Suprapubic skin (tissue), 4 donors: ENCODE data around the gene BSND. TPM values are rescaled to one million over a fixed set of nuclear protein-coding genes. Genes with fewer than 3 reads are reported as not detected.

Experiments used
- DNase-seq, 2 donors: peaks; one replicate each; pipeline ENCODE4 v3.0.0-alpha.2; 2019; ENCODE audit warnings: low spot score in 2 of 2
- H3K27ac ChIP-seq: fragments of 200-600 bp; sonication (generic); one replicate; pipeline ENCODE4 v1.5.1; 2019
- H3K27me3 ChIP-seq: fragments of 200-600 bp; sonication (generic); one replicate; pipeline ENCODE4 v1.5.1; 2019
- H3K36me3 ChIP-seq: fragments of 200-600 bp; sonication (generic); one replicate; pipeline ENCODE4 v1.5.1; 2019
- H3K4me1 ChIP-seq: fragments of 200-600 bp; sonication (generic); one replicate; pipeline ENCODE4 v1.5.1; 2019
- H3K4me3 ChIP-seq: fragments of 200-600 bp; sonication (generic); one replicate; pipeline ENCODE4 v1.5.1; 2019; ENCODE audit warnings: mild to moderate bottlenecking
- H3K9me3 ChIP-seq: fragments of 200-600 bp; sonication (generic); one replicate; pipeline ENCODE4 v1.5.1; 2019
- EP300 ChIP-seq: sonication (generic); formaldehyde crosslinking; IDR thresholded peaks from one replicate; pipeline ENCODE4 v1.6.1; 2017; ENCODE audit warnings: antibody characterized with exemption
- POLR2A ChIP-seq, 2 donors: fragments of 450-650 bp; IDR thresholded peaks; one replicate each; pipeline ENCODE4 v1.6.1; 2017; ENCODE audit warnings: antibody characterized with exemption in 2 of 2, mild to moderate bottlenecking in 2 of 2, moderate library complexity in 2 of 2
- POLR2AphosphoS5 ChIP-seq, 3 donors: sonication (generic); formaldehyde crosslinking; IDR thresholded peaks; one replicate each; pipeline ENCODE4 v1.6.1; 2017; ENCODE audit warnings: antibody characterized with exemption in 3 of 3
- WGBS: methylation state at CpG from one replicate; pipeline ENCODE4 v1.1.5; 2018; 5-methylcytosine and 5-hydroxymethylcytosine counted together
- total RNA-seq, 4 donors: library from RNA; depleted of rRNA; stranded (reverse); fragments of >200 nt; gene quantifications; one replicate each; pipeline ENCODE4 v1.1.0, GENCODE V29; 2016
- TF ChIP-seq, protein P1 (sequence below), 2 donors: fragments of 200-600 bp in 1 of 2; fragments of 450-650 bp in 1 of 2; sonication (generic) in 1 of 2; IDR thresholded peaks; one replicate each; pipeline ENCODE4 v1.5.1; 2016 to 2019; ENCODE audit warnings: antibody characterized with exemption in 2 of 2, mild to moderate bottlenecking in 1 of 2, moderate library complexity in 1 of 2

Gene BSND
- total RNA-seq, 4 donors from 2014 or later, result not detected

DNA sequence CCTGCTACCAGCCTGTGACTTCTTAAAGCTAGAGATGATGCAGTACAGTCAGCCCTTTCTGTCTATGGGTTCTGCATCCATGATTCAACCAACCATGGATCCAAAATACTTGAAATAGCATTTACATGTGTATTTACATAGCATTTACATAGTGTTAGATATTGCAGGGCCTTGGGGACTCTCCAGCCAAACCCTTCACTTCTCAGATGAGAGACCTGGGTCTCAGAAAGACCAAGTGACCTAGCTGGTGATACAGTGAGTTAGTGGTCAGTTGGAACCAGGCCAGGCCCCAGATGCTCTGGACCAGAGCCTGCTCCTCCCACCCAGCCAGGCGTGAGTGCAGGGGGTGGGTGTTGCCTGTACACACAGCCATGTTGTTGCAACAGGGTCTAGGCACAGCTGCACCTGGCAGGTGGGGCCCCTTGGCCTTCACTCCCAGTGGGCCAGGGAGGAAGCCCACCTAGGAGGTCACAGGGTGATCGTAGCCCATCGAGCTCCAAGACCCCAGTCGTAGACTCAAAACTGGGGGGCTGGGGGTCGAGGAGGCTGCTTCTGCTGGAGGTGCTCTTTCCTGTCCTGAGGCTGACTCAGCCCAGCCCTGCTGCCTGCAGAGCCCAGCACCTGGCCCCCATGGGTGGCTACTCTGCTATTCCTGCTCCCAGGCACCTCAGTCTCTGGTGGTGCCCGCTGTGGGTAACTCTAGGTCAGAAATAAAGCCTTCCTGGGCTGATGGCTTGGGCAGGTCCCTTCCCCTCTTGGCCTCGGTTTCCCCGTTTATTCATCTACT lies 10.6 kb upstream of the BSND start:
- Histone ChIP-seq H3K4me3 (no peak overlapping the region), H3K4me1 (no peaks in the 10 kb centered on the region), H3K9me3 (no peaks in the 10 kb centered on the region), H3K27ac (no peak overlapping the region), H3K27me3 (no peaks in the 10 kb centered on the region), H3K36me3 (no peaks in the 10 kb centered on the region)
- no peak for TF ChIP-seq EP300
- TF ChIP-seq POLR2AphosphoS5 (IDR thresholded peaks at IDR 0.05), result no peak
- TF ChIP-seq, protein P1, sequence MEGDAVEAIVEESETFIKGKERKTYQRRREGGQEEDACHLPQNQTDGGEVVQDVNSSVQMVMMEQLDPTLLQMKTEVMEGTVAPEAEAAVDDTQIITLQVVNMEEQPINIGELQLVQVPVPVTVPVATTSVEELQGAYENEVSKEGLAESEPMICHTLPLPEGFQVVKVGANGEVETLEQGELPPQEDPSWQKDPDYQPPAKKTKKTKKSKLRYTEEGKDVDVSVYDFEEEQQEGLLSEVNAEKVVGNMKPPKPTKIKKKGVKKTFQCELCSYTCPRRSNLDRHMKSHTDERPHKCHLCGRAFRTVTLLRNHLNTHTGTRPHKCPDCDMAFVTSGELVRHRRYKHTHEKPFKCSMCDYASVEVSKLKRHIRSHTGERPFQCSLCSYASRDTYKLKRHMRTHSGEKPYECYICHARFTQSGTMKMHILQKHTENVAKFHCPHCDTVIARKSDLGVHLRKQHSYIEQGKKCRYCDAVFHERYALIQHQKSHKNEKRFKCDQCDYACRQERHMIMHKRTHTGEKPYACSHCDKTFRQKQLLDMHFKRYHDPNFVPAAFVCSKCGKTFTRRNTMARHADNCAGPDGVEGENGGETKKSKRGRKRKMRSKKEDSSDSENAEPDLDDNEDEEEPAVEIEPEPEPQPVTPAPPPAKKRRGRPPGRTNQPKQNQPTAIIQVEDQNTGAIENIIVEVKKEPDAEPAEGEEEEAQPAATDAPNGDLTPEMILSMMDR (IDR thresholded peaks at IDR 0.05), result no peak
- TF ChIP-seq POLR2A (IDR thresholded peaks at IDR 0.05), result no peak
- 75% methylated on average over 4 of the region's 8 CpGs for WGBS
- no peak for DNase-seq

DNA sequence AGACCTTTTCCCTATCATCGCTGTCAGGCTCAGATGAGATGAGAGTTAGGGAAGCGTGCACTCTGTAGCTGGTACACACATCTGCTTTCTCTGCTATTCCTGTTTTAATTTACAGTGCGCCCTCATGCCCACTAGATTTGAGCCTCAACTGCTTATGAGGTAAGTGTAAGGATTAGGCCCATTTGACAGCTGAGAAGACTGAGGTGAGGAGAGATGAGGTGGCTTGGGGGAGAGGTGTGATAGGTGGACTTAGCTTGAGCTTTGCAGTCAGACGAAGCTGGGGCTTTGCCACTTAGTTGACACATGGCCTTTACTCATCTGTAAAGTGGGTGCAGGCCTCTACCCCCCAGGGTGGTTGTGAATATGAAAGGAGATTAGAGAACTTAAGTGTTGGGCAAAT lies 9.8 kb upstream of the BSND start:
- no peaks in the 10 kb centered on the region for H3K36me3 ChIP-seq
- TF ChIP-seq EP300, result no peak
- no peak for TF ChIP-seq POLR2A (IDR thresholded peaks at IDR 0.05)
- TF ChIP-seq, protein P1 (IDR thresholded peaks at IDR 0.05), result no peak
- no peak for TF ChIP-seq POLR2AphosphoS5 (IDR thresholded peaks at IDR 0.05)
- 97% methylated on average over 4 of the region's 4 CpGs for WGBS
- no peaks in the 10 kb centered on the region for H3K9me3 ChIP-seq
- no peak overlapping the region for H3K27ac ChIP-seq
- no peak overlapping the region for H3K4me3 ChIP-seq
- H3K4me1 ChIP-seq, result no peaks in the 10 kb centered on the region
- no peaks in the 10 kb centered on the region for H3K27me3 ChIP-seq
- DNase-seq, result no peak

DNA sequence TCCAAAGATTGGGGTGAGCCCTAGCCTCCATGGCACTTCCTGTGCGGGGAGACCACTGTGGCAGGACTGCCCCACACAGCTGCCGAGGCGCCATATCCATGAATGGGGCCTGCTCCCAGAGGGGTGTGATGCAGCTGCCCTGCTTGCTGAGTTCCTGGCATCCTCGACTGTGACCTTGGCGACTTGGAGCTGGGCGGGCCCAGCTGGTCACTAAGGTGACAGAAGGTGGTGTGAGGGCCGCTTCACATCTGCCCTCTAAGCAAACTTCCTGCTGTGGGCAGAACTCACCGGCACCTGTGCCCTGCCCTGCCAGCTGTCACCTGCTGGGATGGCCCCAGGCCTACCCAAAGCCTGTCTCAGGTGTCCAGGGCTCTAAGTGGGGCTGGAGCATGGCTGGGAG lies 9.3 kb upstream of the BSND start:
- H3K4me3 ChIP-seq, result no peak overlapping the region
- H3K36me3 ChIP-seq, result no peaks in the 10 kb centered on the region
- 70% methylated on average over 3 of the region's 8 CpGs for WGBS
- H3K27me3 ChIP-seq, result no peaks in the 10 kb centered on the region
- DNase-seq, result no peak
- H3K9me3 ChIP-seq, result no peaks in the 10 kb centered on the region
- no peak overlapping the region for H3K27ac ChIP-seq
- H3K4me1 ChIP-seq, result no peaks in the 10 kb centered on the region
- TF ChIP-seq, protein P1 (IDR thresholded peaks at IDR 0.05), result no peak
- TF ChIP-seq EP300 (no peak), POLR2AphosphoS5 (IDR thresholded peaks at IDR 0.05) (no peak), POLR2A (IDR thresholded peaks at IDR 0.05) (no peak)

DNA sequence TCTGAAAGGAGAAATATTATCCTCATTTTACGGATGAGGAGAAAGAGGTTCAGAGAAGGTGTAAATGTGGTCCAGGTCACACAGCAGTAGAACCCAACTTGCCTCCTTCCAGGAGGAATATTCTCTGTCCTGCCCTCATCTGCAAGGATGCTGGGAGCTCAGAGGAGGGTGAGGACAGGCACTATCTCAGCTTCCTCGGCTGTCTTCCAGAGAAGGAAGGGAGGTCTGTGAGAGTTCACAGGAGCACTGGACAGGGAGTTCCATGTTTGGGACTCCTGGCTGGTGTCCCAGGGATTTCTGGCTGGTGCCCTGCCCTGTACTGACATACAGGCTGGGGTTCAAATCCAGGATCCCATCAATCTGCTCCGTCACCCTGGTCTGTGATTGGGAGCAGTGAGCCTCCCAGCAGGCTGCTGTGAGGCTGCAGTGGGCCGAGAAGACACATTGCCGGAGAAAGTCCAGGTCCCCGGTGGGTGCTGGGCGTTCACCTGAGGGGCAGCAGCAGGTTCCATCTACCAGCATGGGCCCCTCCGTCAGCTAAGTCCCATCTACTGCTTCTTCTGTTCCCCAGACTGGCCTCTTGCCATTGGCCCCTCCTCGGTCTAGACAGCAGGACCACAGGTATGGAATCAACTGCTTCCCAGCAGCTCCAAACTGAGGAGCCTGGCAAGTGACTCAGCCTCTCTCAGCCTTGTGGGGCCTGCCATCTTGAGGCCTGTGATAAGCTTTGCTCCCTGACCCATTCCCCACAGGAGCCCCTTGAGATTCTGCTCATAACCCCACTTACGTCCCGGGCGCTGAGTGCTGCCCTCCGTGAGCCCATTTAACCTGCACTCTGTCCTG lies 8.5 kb upstream of the BSND start:
- H3K36me3 ChIP-seq, result no peaks in the 10 kb centered on the region
- 96% methylated on average over 11 of the region's 13 CpGs for WGBS
- no peak overlapping the region for H3K27ac ChIP-seq
- TF ChIP-seq POLR2AphosphoS5 (IDR thresholded peaks at IDR 0.05) (no peak), POLR2A (IDR thresholded peaks at IDR 0.05) (no peak), EP300 (no peak)
- TF ChIP-seq, protein P1 (IDR thresholded peaks at IDR 0.05), result no peak
- H3K27me3 ChIP-seq, result no peaks in the 10 kb centered on the region
- no peaks in the 10 kb centered on the region for H3K9me3 ChIP-seq
- H3K4me3 ChIP-seq, result no peak overlapping the region
- H3K4me1 ChIP-seq, result no peaks in the 10 kb centered on the region
- no peak for DNase-seq

DNA sequence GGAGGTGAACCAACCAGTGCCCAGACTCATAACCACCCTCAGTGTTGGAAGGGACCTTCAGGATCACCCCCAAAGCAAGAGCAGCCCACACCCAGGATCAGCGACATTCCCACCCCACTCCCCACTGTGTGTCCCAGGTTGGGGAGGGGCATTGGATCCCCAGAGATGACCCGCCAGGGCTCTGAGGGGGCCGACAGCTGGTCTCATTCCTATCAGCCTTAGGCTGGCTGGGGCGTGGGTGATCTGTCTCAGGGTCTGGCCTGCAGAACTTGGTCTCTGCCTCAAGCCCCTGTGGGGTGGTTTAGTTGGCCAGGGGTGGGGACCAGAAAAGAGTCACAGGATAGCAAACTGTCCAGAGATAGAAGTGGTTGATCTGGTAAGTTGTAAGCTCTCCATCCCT lies 7.8 kb upstream of the BSND start:
- Histone ChIP-seq H3K27ac (no peak overlapping the region), H3K27me3 (peaks cover under 1% of the 10 kb centered on the region), H3K36me3 (no peaks in the 10 kb centered on the region), H3K4me3 (no peak overlapping the region), H3K9me3 (no peaks in the 10 kb centered on the region), H3K4me1 (no peaks in the 10 kb centered on the region)
- WGBS, result 94% methylated on average over 4 of the region's 4 CpGs
- TF ChIP-seq POLR2AphosphoS5 (IDR thresholded peaks at IDR 0.05) (no peak), EP300 (no peak), POLR2A (IDR thresholded peaks at IDR 0.05) (no peak)
- TF ChIP-seq, protein P1 (IDR thresholded peaks at IDR 0.05), result no peak
- DNase-seq, result no peak
